Transverse colon (tissue), 4 donors: ENCODE results near the gene MYNN. TPM values are rescaled to one million over a fixed set of nuclear protein-coding genes. Genes with fewer than 3 reads are reported as not detected.

ENCODE experiments used
- DNase-seq: peaks from one replicate; pipeline ENCODE4 v3.0.0-alpha.2; 2019
- H3K27ac ChIP-seq, 4 donors: fragments of 200-600 bp; sonication (generic); 2 replicates each; pipeline ENCODE4 v1.5.1; 2016 to 2018; ENCODE audit warnings: inconsistent platforms in 4 of 4
- H3K27me3 ChIP-seq: fragments of 200-600 bp; sonication (generic); 2 replicates; pipeline ENCODE4 v1.5.1; 2017; ENCODE audit warnings: inconsistent platforms
- H3K36me3 ChIP-seq, 4 donors: fragments of 200-600 bp; sonication (generic); 2 replicates each; pipeline ENCODE4 v1.5.1; 2017 to 2019; ENCODE audit warnings: inconsistent platforms in 4 of 4
- H3K4me1 ChIP-seq, 4 donors: fragments of 200-600 bp; sonication (generic); 2 replicates each; pipeline ENCODE4 v1.5.1; 2017 to 2020; ENCODE audit warnings: inconsistent platforms in 4 of 4
- H3K4me3 ChIP-seq, 4 donors: fragments of 200-600 bp; sonication (generic); 1 replicate in 1 of 4; 2 replicates in 3 of 4; pipeline versions ENCODE4 v1.5.1 to v1.6.1; 2017 to 2019; ENCODE audit warnings: inconsistent platforms in 4 of 4
- H3K9me3 ChIP-seq, 2 donors: fragments of 200-600 bp; sonication (generic); 2 replicates each; pipeline ENCODE4 v1.5.1; 2017 to 2019; ENCODE audit warnings: inconsistent platforms in 2 of 2
- CTCF ChIP-seq, 5 experiments: fragments of 200-600 bp in 3 of 5; fragments of 450-650 bp in 2 of 5; sonication (generic) in 3 of 5; IDR thresholded peaks; 1 replicate in 2 of 5; 2 replicates in 3 of 5; pipeline ENCODE4 v1.5.1; 2016 to 2017; ENCODE audit warnings: antibody characterized with exemption in 5 of 5, inconsistent platforms in 3 of 5, mild to moderate bottlenecking in 2 of 5, moderate library complexity in 1 of 5
- EP300 ChIP-seq: sonication (generic); formaldehyde crosslinking; IDR thresholded peaks from one replicate; pipeline ENCODE4 v1.6.1; 2017; ENCODE audit warnings: antibody characterized with exemption, low read depth
- POLR2A ChIP-seq: fragments of 450-650 bp; IDR thresholded peaks from one replicate; pipeline ENCODE4 v1.6.1; 2016; ENCODE audit warnings: antibody characterized with exemption, mild to moderate bottlenecking, moderate library complexity
- POLR2AphosphoS5 ChIP-seq, 3 donors: sonication (generic); formaldehyde crosslinking; IDR thresholded peaks; one replicate each; pipeline ENCODE4 v1.6.1; 2016; ENCODE audit warnings: antibody characterized with exemption in 3 of 3
- WGBS, 2 donors: methylation state at CpG; one replicate each; pipeline ENCODE4 v1.1.5; 2018; ENCODE audit warnings: low coverage in 1 of 2; 5-methylcytosine and 5-hydroxymethylcytosine counted together
- in situ Hi-C, 4 donors: fragments of 200-750 bp; cut with MboI; loops; one replicate each; pipeline versions ENCODE4 v1.15.0 to v1.15.1; 2017; ENCODE audit warnings: low sequenced_read_pairs in 3 of 4, low pct_ligation_motif_present in 1 of 4, low pct_unique_long_range_greater_than_20kb in 1 of 4
- intact Hi-C: fragments of 100-400 bp; cut with DNase I; formaldehyde crosslinking; loops from one replicate; pipeline ENCODE4 v1.15.1; 2023; ENCODE audit warnings: low total_unique reads
- total RNA-seq, 4 donors: library from RNA; depleted of rRNA; stranded (reverse); fragments of >200 nt; gene quantifications; one replicate each; pipeline ENCODE4 v1.1.0, GENCODE V29; 2016

Gene MYNN
- total RNA-seq, 4 donors from 2014 or later: 7.0 to 27.3 (median 18.1) TPM

- H3K36me3 ChIP-seq: no peaks in the 10 kb centered on the region
- H3K27me3 ChIP-seq: no peaks in the 10 kb centered on the region
- peaks cover 0 to 10% (median 0%) of the 10 kb centered on the region in 4 donors for H3K4me1 ChIP-seq
- peak overlapping the region; percentile 95 to 99 (median 96) for H3K27ac ChIP-seq
- intact Hi-C loops: no loop called here
- no peaks in the 10 kb centered on the region for H3K9me3 ChIP-seq
- 1% methylated on average over 28 of the region's 46 CpGs; no CpG with 5 or more reads in 1 of the 2 donors for WGBS, 2 donors
- H3K4me3 ChIP-seq: peak overlapping the region; percentile 51 to 84 (median 66)
- DNase-seq: peak; percentile 67
- in situ Hi-C loops: no loop called here
- TF ChIP-seq EP300: no peak
- TF ChIP-seq CTCF (IDR thresholded peaks at IDR 0.05): peak in 1 of 5 experiments; percentile 8
- no peak for TF ChIP-seq POLR2A
- peak; percentile 1 to 9 (median 8) for TF ChIP-seq POLR2AphosphoS5 (IDR thresholded peaks at IDR 0.05)
These were observed 8.8 kb upstream of the MYNN start for GRCh38 chr3:169764312-169764881.

GRCh38 chr3:169764882-169765612, 8.1 kb upstream of the MYNN start, which contains the start of gene TERC:
Gene TERC (minus strand): TSS chr3:169765060.
- TF ChIP-seq POLR2AphosphoS5 (IDR thresholded peaks at IDR 0.05) (peak; percentile 97 to 99 (median 98)), EP300 (no peak), POLR2A (peak; percentile 99), CTCF (IDR thresholded peaks at IDR 0.05) (peak in 1 of 5 experiments; percentile 6)
- H3K27me3 ChIP-seq: no peaks in the 10 kb centered on the region
- peak within 1 kb of the TSS; percentile 51 to 84 (median 66) for H3K4me3 ChIP-seq
- H3K36me3 ChIP-seq: no peaks in the 10 kb centered on the region
- intact Hi-C loops: no loop called here
- 9% methylated on average over 41 of the region's 42 CpGs; no CpG with 5 or more reads in 1 of the 2 donors for WGBS, 2 donors
- peak within 1 kb of the TSS; percentile 95 to 99 (median 96) for H3K27ac ChIP-seq
- H3K9me3 ChIP-seq: no peaks in the 10 kb centered on the region
- in situ Hi-C loops: no loop called here
- H3K4me1 ChIP-seq: peaks cover 0 to 10% (median 0%) of the 10 kb centered on the region in 4 donors
- peak; percentile 95 for DNase-seq

- in situ Hi-C loops (no loop called here), intact Hi-C loops (loop anchor here (10.0 kb wide), 1 partner anchor 195 kb away; the partner anchor contains the start of gene SEC62)
- Histone ChIP-seq H3K27ac (peak within 1 kb of the TSS; percentile 84 to 93 (median 90)), H3K4me1 (peaks cover 8 to 15% (median 9%) of the 10 kb centered on the region in 4 donors), H3K27me3 (no peaks in the 10 kb centered on the region), H3K9me3 (no peaks in the 10 kb centered on the region), H3K36me3 (peaks cover 0 to under 1% (median 0%) of the 10 kb centered on the region in 4 donors), H3K4me3 (peak within 1 kb of the TSS; percentile 37 to 75 (median 48))
- DNase-seq: peak; percentile 77
- no peak for TF ChIP-seq CTCF (IDR thresholded peaks at IDR 0.05)
- peak in 2 of 3 donors; percentile 52 to 59 for TF ChIP-seq POLR2AphosphoS5 (IDR thresholded peaks at IDR 0.05)
- TF ChIP-seq EP300: no peak
- peak; percentile 76 for TF ChIP-seq POLR2A
- 2 to 4% methylated on average over 8 to 32 of the region's 51 CpGs for WGBS, 2 donors
These were observed 3.7 kb upstream of the MYNN start, which contains the start of gene ACTRT3 for GRCh38 chr3:169769287-169770181. Gene ACTRT3 (minus strand): TSS chr3:169769561. CDS start chr3:169769520, 41 bp downstream.
